Umbilical cord (tissue), 2 donors: ENCODE measurements around the gene CDC34. TPM values are rescaled to one million over a fixed set of nuclear protein-coding genes. Genes with fewer than 3 reads are reported as not detected.

ENCODE experiments used
- DNase-seq: peaks from one replicate; pipeline ENCODE4 v3.0.0-alpha.2; 2015; ENCODE audit warnings: low spot score
- total RNA-seq: library from RNA; depleted of rRNA; stranded (reverse); fragments of >200 nt; gene quantifications from one replicate; pipeline ENCODE4 v1.2.3, GENCODE V29; 2014; ENCODE audit warnings: low replicate concordance; ENCODE audit not compliant: insufficient read depth

Gene CDC34
- total RNA-seq, 1 donor from 2014 or later = 74.9 TPM

DNA sequence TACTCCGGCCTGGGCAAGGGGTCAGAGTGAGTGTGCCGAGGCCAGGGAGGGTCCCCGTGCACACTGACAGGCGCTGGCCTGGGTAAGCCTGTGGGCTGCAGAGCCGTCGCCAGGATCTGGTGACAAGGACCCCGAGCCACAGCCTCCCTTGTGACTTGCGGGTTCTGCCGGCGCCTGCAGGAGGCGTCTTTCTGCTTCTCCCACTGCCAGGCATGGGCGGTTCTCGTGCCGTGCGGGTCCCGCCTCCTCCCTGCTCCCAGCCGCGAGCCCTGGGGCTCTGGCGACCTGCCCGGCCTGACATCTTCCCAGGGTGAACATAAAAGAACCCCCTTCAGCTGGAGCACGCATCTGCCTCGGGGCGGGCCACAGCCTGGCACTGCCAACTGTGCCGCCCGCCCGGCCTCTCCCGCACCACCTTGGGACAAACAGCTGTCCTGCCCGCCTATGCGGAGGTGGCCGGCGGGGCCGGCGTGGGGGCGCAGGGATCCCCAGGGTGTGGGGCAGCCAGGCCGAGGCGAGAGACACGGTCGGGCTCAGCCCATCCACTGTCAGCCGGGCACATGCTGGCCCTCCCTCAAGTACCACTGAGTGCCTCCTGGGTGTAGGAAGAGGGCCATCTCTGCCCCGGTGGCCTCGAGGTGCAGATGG is 56.7 kb downstream of the CDC34 start:
- DNase-seq = peak; percentile 62

- DNase-seq = no peak
Observed at GRCh38 chr19:588741-589692, 57.5 kb downstream of the CDC34 start.

- no peak for DNase-seq
Observed at GRCh38 chr19:589693-590395, 58.3 kb downstream of the CDC34 start, which contains the start of gene HCN2. Gene HCN2, plus strand, starts transcription at chr19:589881. Its CDS starts 65 bp downstream, at chr19:589946.

DNA sequence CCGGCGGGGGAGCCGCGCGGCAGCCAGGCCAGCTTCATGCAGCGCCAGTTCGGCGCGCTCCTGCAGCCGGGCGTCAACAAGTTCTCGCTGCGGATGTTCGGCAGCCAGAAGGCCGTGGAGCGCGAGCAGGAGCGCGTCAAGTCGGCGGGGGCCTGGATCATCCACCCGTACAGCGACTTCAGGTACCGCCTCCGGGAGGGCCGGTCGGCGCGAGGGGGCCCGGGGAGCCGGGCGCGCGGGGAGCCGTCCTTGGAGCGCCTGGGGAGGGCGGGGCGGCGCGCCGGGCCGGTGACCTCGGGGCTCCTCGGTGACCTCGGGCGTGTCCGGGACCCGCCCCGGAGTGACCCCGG is 58.8 kb downstream of the CDC34 start:
- no peak for DNase-seq

GRCh38 chr19:590750-591098 is 59.2 kb downstream of the CDC34 start:
- no peak for DNase-seq

GRCh38 chr19:591099-591958 is 59.8 kb downstream of the CDC34 start:
- no peak for DNase-seq

Other genes starting within 250 kb of the CDC34 start
- 0.72 TPM for gene PLPP2, start 240.4 kb upstream of the CDC34 start, total RNA-seq
- gene MIER2, start 187.0 kb upstream of the CDC34 start, total RNA-seq = 3.4 TPM
- gene C2CD4C, start 122.6 kb upstream of the CDC34 start, total RNA-seq = 0.96 TPM
- 11.1 TPM for gene SHC2, start 70.7 kb upstream of the CDC34 start, total RNA-seq
- gene MADCAM1, start 35.3 kb upstream of the CDC34 start, total RNA-seq = 1.7 TPM
- 30.1 TPM for gene TPGS1, start 24.3 kb upstream of the CDC34 start, total RNA-seq
- not detected for gene GZMM, start 12.3 kb downstream of the CDC34 start, total RNA-seq
- gene BSG, start 40.8 kb downstream of the CDC34 start, total RNA-seq = 234 TPM
- 2.4 TPM for gene HCN2, start 58.1 kb downstream of the CDC34 start, total RNA-seq
- 11.8 TPM for gene POLRMT, start 101.8 kb downstream of the CDC34 start, total RNA-seq
- gene FGF22, start 108.1 kb downstream of the CDC34 start, total RNA-seq = 0.24 TPM
- gene RNF126, start 131.5 kb downstream of the CDC34 start, total RNA-seq = 1.7 TPM
- 326 TPM for gene FSTL3, start 144.6 kb downstream of the CDC34 start, total RNA-seq
- not detected for gene PRSS57, start 163.7 kb downstream of the CDC34 start, total RNA-seq
- 30.6 TPM for gene PALM, start 177.2 kb downstream of the CDC34 start, total RNA-seq
- 5.8 TPM for gene MISP, start 219.4 kb downstream of the CDC34 start, total RNA-seq